HepG2 (cell line): Measurements from ENCODE around the gene RASSF7. TPM values are rescaled to one million over a fixed set of nuclear protein-coding genes. Genes with fewer than 3 reads are reported as not detected.
"Not testable (repeated sequence)": the region's sequence is repeated elsewhere in the genome, so short reads cannot be mapped to it uniquely, and the experiment has no call there.

Source experiments
- ATAC-seq: fragments of 200-7000 bp; cut with Tn5 transposase; 3 replicates; pipeline ENCODE4 v1.9.1; 2020; ENCODE audit warnings: mild to moderate bottlenecking, moderate library complexity
- BruUV-seq: library from RNA; stranded (reverse); fragments of 400-500 nt; replicated peaks from 2 replicates; lab custom pipeline; 2021; lab: Mats Ljungman, UMichigan
- CTCF ChIA-PET: fragments of 300-600 bp; formaldehyde crosslinking; extraction: SDS; loops from one replicate; lab custom pipeline; 2021; ENCODE audit warnings: low total read pairs, inconsistent platforms, low intra/inter-chr PET ratio; lab: Yijun Ruan, JAX
- POLR2A ChIA-PET: fragments of 350-600 bp; sonication (Branson Sonifier 250); formaldehyde crosslinking; loops from one replicate; lab custom pipeline; 2020; ENCODE audit warnings: antibody characterized with exemption, inconsistent platforms; lab: Yijun Ruan, JAX
- DNase-seq: peaks from one replicate; pipeline ENCODE4 v3.0.0-alpha.2; 2015; ENCODE audit warnings: low spot score
- FAIRE-seq: peaks from 3 replicates; lab custom pipeline; 2011; peaks lifted over from hg19 to GRCh38; lab: Jason Lieb, UNC
- H2AFZ ChIP-seq: one replicate; pipeline ENCODE4 v1.6.1; 2011; ENCODE audit warnings: low read length, inconsistent platforms
- H3K27ac ChIP-seq: fragments of 300-600 bp; 3 replicates; pipeline ENCODE4 v1.8.0; 2011; ENCODE audit warnings: mixed run types, mild to moderate bottlenecking, mixed read lengths, low read length, inconsistent platforms; ENCODE audit not compliant: insufficient read depth; ENCODE audit errors: extremely low read length
- H3K27me3 ChIP-seq, 2 experiments: fragments of 200-600 bp in 1 of 2; 2 replicates in 1 of 2; 3 replicates in 1 of 2; pipeline versions ENCODE4 v1.6.0 to v1.8.0; 2011; ENCODE audit warnings: low read length in 2 of 2, mild to moderate bottlenecking in 2 of 2, moderate library complexity in 2 of 2, inconsistent platforms in 1 of 2; ENCODE audit not compliant: insufficient read depth in 2 of 2, control insufficient read depth in 1 of 2
- H3K36me3 ChIP-seq, 2 experiments: fragments of 200-600 bp in 1 of 2; replicated peaks in 1 of 2; 2 replicates in 1 of 2; 3 replicates in 1 of 2; pipeline versions ENCODE4 v1.5.1 to v1.8.0; 2011; ENCODE audit warnings: low read length in 2 of 2, inconsistent platforms in 1 of 2; ENCODE audit not compliant: insufficient read depth in 2 of 2, control insufficient read depth in 1 of 2
- H3K4me1 ChIP-seq: 2 replicates; pipeline ENCODE4 v1.5.1; 2012; ENCODE audit warnings: low read length, inconsistent platforms; ENCODE audit not compliant: insufficient read depth
- H3K4me2 ChIP-seq: 2 replicates; pipeline ENCODE4 v1.6.0; 2011; ENCODE audit warnings: low read depth, low read length, inconsistent platforms
- H3K4me3 ChIP-seq, 3 experiments: fragments of 200-600 bp in 1 of 3; sonication (generic), shearing (Covaris generic) in 1 of 3; replicated peaks in 1 of 3; 2 replicates each; pipeline ENCODE4 v1.5.1; 2011 to 2016; ENCODE audit warnings: low read length in 3 of 3, inconsistent platforms in 2 of 3, low read depth in 2 of 3, mild to moderate bottlenecking in 2 of 3, control low read depth in 1 of 3, mixed read lengths in 1 of 3; ENCODE audit not compliant: insufficient read depth in 1 of 3
- H3K79me2 ChIP-seq: one replicate; pipeline ENCODE4 v1.6.1; 2011; ENCODE audit warnings: low read length, inconsistent platforms; ENCODE audit not compliant: insufficient read depth
- H3K9ac ChIP-seq: 2 replicates; pipeline ENCODE4 v1.6.0; 2011; ENCODE audit warnings: mild to moderate bottlenecking, low read depth, low read length, inconsistent platforms; ENCODE audit not compliant: insufficient read depth
- H3K9me3 ChIP-seq: 2 replicates; pipeline ENCODE4 v1.5.1; 2012; ENCODE audit warnings: mild to moderate bottlenecking, low read length
- H4K20me1 ChIP-seq: 2 replicates; pipeline ENCODE4 v1.6.0; 2011; ENCODE audit warnings: inconsistent platforms, mild to moderate bottlenecking, low read length, moderate library complexity; ENCODE audit not compliant: insufficient read depth
- ATAD3A ChIP-seq: sonication (generic); formaldehyde crosslinking; IDR thresholded peaks from 2 replicates; pipeline ENCODE4 v1.4.0; 2020; ENCODE audit warnings: missing genetic modification reagents
- EP300 ChIP-seq, 3 experiments: sonication (generic) in 1 of 3; formaldehyde crosslinking in 1 of 3; IDR thresholded peaks; 2 replicates each; pipeline versions ENCODE4 v1.5.1 to v1.6.1; 2011 to 2020; ENCODE audit warnings: low read depth in 2 of 3, low read length in 2 of 3, borderline replicate concordance in 1 of 3, improper control_type of control experiment in 1 of 3, mild to moderate bottlenecking in 1 of 3, missing genetic modification reagents in 1 of 3, moderate library complexity in 1 of 3
- JUND ChIP-seq: sonication (generic); formaldehyde crosslinking; IDR thresholded peaks from 2 replicates; pipeline ENCODE4 v1.8.0; 2022; ENCODE audit warnings: mild to moderate bottlenecking, missing genetic modification reagents
- MAFF ChIP-seq: IDR thresholded peaks from 2 replicates; pipeline ENCODE4 v1.6.1; 2011; ENCODE audit warnings: low read depth, low read length, improper control_type of control experiment
- MAFK ChIP-seq, 2 experiments: IDR thresholded peaks in 1 of 2; conservative IDR thresholded peaks in 1 of 2; 2 replicates each; pipeline ENCODE4 v1.6.1; 2011; ENCODE audit warnings: improper control_type of control experiment in 2 of 2, low read length in 2 of 2
- NFKB2 ChIP-seq: sonication (generic); formaldehyde crosslinking; IDR thresholded peaks from 2 replicates; pipeline ENCODE4 v1.4.0; 2020; ENCODE audit warnings: missing genetic modification reagents, borderline replicate concordance
- RAD51 ChIP-seq: fragments of 450-650 bp; IDR thresholded peaks from 2 replicates; pipeline ENCODE4 v1.6.1; 2016; ENCODE audit warnings: borderline replicate concordance
- RARA ChIP-seq: IDR thresholded peaks from 2 replicates; pipeline ENCODE4 v1.6.1; 2016; ENCODE audit warnings: missing genetic modification reagents, missing compliant biosample characterization
- RCOR2 ChIP-seq: IDR thresholded peaks from 2 replicates; pipeline ENCODE4 v1.6.1; 2016; ENCODE audit warnings: missing biosample characterization, missing genetic modification reagents
- RXRA ChIP-seq: sonication (generic); formaldehyde crosslinking; IDR thresholded peaks from 2 replicates; pipeline ENCODE4 v1.5.1; 2020; ENCODE audit warnings: missing genetic modification reagents
- SIX1 ChIP-seq: sonication (generic); formaldehyde crosslinking; IDR thresholded peaks from 2 replicates; pipeline ENCODE4 v1.4.0; 2020; ENCODE audit warnings: missing genetic modification reagents, borderline replicate concordance
- ZNF274 ChIP-seq: sonication (generic); formaldehyde crosslinking; IDR thresholded peaks from 2 replicates; pipeline ENCODE4 v1.5.1; 2020; ENCODE audit warnings: mild to moderate bottlenecking, missing genetic modification reagents
- ZNF382 ChIP-seq: sonication (generic); formaldehyde crosslinking; IDR thresholded peaks from 2 replicates; pipeline ENCODE4 v1.5.0; 2020; ENCODE audit warnings: missing genetic modification reagents, mild to moderate bottlenecking, borderline replicate concordance
- ZNF501 ChIP-seq: sonication (generic); formaldehyde crosslinking; IDR thresholded peaks from 2 replicates; pipeline ENCODE4 v1.5.1; 2020; ENCODE audit warnings: mild to moderate bottlenecking, moderate library complexity, missing genetic modification reagents
- WGBS: methylation state at CpG from one replicate; pipeline ENCODE4 v1.1.6; 2017; ENCODE audit warnings: low lambda C conversion rate; 5-methylcytosine and 5-hydroxymethylcytosine counted together
- in situ Hi-C: cut with HindIII; loops from 2 replicates; pipeline ENCODE4 v1.10.0; 2017; ENCODE audit warnings: low pct_unique_long_range_greater_than_20kb; ENCODE audit not compliant: extremely low pct_ligation_motif_present
- intact Hi-C: fragments of 100-400 bp; cut with micrococcal nuclease; formaldehyde crosslinking; loops from one replicate; pipeline ENCODE4 v1.10.0; 2022; ENCODE audit not compliant: unreplicated experiment
- polyA plus RNA-seq, 8 experiments: library from polyadenylated mRNA; depleted of rRNA in 3 of 8; stranded (reverse) in 7 of 8; unstranded in 1 of 8; fragments of >200 nt; fragmentation: Illumina TruSeq in 4 of 8; extraction: Trizol in 4 of 8; gene quantifications; 2 replicates each; pipeline versions ENCODE4 v1.2.1 to v1.2.3, GENCODE V29; 2011 to 2016; ENCODE audit warnings: low read depth in 4 of 8, missing spikeins in 1 of 8, mixed read lengths in 1 of 8; ENCODE audit not compliant: insufficient read depth in 1 of 8
- total RNA-seq, 5 experiments: library from RNA; depleted of rRNA; stranded (reverse); fragments of >200 nt; fragmentation: Illumina TruSeq; extraction: Trizol; gene quantifications; 2 replicates each; pipeline ENCODE4 v1.2.3, GENCODE V29; 2016; ENCODE audit warnings: low read depth in 1 of 5
- TF ChIP-seq, protein P1 (sequence below): IDR thresholded peaks from 2 replicates; pipeline ENCODE4 v1.6.1; 2012; ENCODE audit warnings: inconsistent platforms
- TF ChIP-seq, protein P2 (sequence below), 2 experiments: sonication (generic) in 1 of 2; formaldehyde crosslinking in 1 of 2; IDR thresholded peaks; 2 replicates each; pipeline versions ENCODE4 v1.5.1 to v1.6.1; 2011 to 2020; ENCODE audit warnings: borderline replicate concordance in 1 of 2, low read depth in 1 of 2, low read length in 1 of 2, mild to moderate bottlenecking in 1 of 2, missing genetic modification reagents in 1 of 2, moderate library complexity in 1 of 2

Gene RASSF7
- total and polyA plus RNA-seq, 2 of the 13 experiments (the other 11 are each of a cell fraction or from before 2014, with no cell fraction given), result 20.2 to 28.6 TPM

GRCh38 chr11:573146-573759 lies 12.5 kb downstream of the RASSF7 start (continued):
- no peak for TF ChIP-seq ZNF501
- no peak for TF ChIP-seq ZNF382 (CRISPR knock-in tag)
- no peak for TF ChIP-seq RCOR2 (CRISPR knock-in tag)
- peak; percentile 17; the same call in 1 of the 2 replicates for TF ChIP-seq NFKB2
- TF ChIP-seq SIX1 (CRISPR knock-in tag), result no peak
- TF ChIP-seq ATAD3A, result no peak
- TF ChIP-seq RARA (CRISPR knock-in tag), result peak; percentile 42
- TF ChIP-seq EP300 (IDR thresholded peaks at IDR 0.05; ENCODE audit: low read depth in 2 of 2, low read length in 2 of 2), result no peak
- 0 out of 2 replicates have a peak, but pooled peaks have one; percentile 35 for TF ChIP-seq EP300 (CRISPR knock-in tag; IDR thresholded peaks at IDR 0.05; ENCODE audit: borderline replicate concordance)
- TF ChIP-seq JUND (CRISPR knock-in tag), result peak; percentile 27; the same call in 1 of the 2 replicates
- peak; percentile 58 for TF ChIP-seq RXRA (CRISPR knock-in tag)
- TF ChIP-seq, protein P1, sequence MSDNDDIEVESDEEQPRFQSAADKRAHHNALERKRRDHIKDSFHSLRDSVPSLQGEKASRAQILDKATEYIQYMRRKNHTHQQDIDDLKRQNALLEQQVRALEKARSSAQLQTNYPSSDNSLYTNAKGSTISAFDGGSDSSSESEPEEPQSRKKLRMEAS, result peak; percentile 76
- 0 out of 2 replicates have a peak, but pooled peaks have one; percentile 38 for TF ChIP-seq ZNF274 (CRISPR knock-in tag)

- in situ Hi-C loops, H3K27me3 ChIP-seq, FAIRE-seq, H3K36me3 ChIP-seq, intact Hi-C loops, POLR2A ChIA-PET, H3K27ac ChIP-seq, ATAC-seq, H2AFZ ChIP-seq, H3K9me3 ChIP-seq: not testable (repeated sequence)
- peak overlapping the region; percentile 99 for H3K4me2 ChIP-seq
- H3K79me2 ChIP-seq, result peaks cover 24% of the 10 kb centered on the region
- 19% methylated on average over 14 of the region's 14 CpGs for WGBS
- peak overlapping the region; percentile 61 to 80 (median 66); a peak in 5 of 6 replicates for H3K4me3 ChIP-seq
- H3K4me1 ChIP-seq, result peaks cover 63% of the 10 kb centered on the region
- H4K20me1 ChIP-seq, result peaks cover 22% of the 10 kb centered on the region
- peak overlapping the region; percentile 61; the same call in 1 of the 2 replicates for H3K9ac ChIP-seq
- TF ChIP-seq RAD51 (peak; percentile 92), MAFF (peak; percentile 40), MAFK (conservative IDR thresholded peaks at IDR 0.05 in 1 of 2, IDR thresholded peaks at IDR 0.05 in 1 of 2; ENCODE audit: low read length in 2 of 2) (peak; percentile 53 to 64)
- TF ChIP-seq, protein P2, sequence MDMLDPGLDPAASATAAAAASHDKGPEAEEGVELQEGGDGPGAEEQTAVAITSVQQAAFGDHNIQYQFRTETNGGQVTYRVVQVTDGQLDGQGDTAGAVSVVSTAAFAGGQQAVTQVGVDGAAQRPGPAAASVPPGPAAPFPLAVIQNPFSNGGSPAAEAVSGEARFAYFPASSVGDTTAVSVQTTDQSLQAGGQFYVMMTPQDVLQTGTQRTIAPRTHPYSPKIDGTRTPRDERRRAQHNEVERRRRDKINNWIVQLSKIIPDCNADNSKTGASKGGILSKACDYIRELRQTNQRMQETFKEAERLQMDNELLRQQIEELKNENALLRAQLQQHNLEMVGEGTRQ (IDR thresholded peaks at IDR 0.05; ENCODE audit: low read depth, low read length), result peak; percentile 71
- TF ChIP-seq, protein P2 (CRISPR knock-in tag; IDR thresholded peaks at IDR 0.05; ENCODE audit: borderline replicate concordance), result peak; percentile 50; the same call in 1 of the 2 replicates
- TF ChIP-seq, all 625 proteins: peak for 4; not testable (repeated sequence) for 621
- DNase-seq, BruUV-seq, CTCF ChIA-PET: not testable (repeated sequence)
These were observed 13.3 kb downstream of the RASSF7 start for GRCh38 chr11:574031-574570.
